Kidney capillary endothelial cell (primary cell): ENCODE measurements around the gene HOXC10.

Experiments used
- DNase-seq: peaks from one replicate; pipeline ENCODE4 v3.0.0-alpha.2; 2018; ENCODE audit warnings: low spot score

HOXC10 gene

DNA sequence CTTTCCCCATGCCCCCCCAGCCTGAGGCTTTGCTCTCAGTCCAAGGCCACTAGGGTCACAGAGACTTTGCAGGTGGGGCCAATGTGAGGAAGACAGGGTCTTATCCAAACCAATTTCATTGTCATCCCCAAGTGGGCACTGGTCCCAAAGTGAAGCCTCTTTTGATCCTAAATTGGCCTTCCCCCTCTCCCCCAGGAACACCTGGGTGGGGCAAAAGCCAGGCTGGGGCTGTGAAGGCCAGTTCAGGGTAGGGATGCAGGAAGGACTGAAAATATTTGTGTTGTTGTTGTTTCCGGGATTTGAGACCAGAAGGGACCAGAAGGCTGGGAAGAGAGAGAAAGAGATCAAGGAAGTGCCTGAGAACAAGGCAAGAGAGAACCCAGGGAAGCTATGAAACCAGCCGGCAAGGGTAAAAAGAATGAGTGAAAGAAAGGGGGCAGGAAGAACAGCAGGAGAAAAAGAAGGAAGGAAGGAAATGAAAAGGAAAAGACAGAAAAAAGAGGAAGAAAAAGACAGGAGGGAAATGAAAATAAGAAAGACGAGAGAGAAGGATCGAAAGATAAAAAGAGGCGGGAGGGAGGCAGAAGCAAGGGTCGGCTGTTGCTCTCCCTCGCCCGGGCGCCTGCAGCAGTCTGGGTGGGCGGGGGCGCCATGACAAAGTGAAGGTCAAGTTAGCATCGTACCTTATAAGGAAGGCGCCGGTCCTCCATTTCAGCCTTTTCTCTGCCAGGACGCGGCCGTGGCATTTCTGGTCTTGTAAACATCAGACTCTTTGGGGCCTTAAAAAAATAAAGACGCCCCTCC lies 19.5 kb upstream of the HOXC10 start:
- DNase-seq: no peak

GRCh38 chr12:53966085-53966384 lies 18.9 kb upstream of the HOXC10 start:
- DNase-seq: no peak

DNA sequence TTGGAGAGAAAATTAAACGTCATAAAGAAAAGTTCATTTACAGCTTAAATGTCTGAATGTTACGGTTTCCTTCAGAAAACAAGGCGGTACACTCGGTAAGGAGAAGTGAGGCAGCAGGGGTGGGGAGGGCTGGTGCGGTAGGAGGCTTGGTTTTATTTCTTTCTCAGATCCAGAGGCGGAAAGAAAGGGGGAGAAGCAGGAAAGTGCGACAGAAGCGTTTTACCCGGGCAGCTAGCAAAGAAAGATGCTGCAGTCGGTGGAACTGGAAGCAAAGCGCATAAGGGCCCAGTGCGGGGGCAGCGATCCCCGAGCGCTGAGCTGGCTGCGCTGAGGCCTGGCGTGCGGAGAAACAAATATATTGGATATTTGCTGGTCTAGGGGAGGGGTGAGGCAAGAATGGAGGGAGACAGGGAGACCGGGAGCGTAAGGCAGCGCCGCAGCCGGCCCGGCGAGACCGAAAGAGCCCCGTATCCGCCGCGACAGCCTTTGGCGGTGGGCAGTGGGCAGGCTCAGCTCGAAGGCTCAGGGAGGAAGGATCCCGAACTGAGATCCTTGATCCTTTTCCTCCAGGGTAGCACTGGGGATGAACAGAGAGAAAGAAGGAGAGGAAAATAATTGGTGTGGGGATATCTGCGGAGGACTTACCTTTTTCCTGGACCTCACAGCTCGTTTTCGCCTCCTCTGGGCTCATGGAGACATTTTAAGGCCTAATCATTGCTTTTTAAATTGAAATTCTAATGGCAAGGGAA lies 18.4 kb upstream of the HOXC10 start:
- no peak for DNase-seq

DNA sequence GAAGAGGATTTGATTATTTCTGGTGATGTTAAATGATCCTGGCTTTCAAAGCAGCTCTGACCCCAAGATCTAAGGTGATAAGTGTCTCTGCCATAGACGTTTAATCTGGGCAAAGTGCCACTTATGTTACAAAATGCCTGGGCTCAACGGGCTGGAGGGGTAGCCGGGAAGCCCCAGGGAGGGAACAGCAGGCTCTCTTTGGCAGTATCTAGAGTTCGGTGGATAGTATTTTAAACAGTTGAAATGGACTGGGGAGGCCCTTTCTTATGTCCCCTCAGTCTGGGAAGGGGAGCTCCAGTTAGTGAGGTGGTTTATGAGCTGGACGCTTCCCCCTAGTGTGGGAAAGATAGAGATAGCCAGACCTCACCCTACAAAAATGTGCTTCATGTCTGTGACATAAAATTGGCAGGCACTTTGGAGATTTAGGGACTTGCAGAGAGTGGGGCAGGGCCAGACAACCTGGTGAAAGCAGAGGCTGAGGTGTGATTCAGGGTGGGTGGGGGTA lies 17.5 kb upstream of the HOXC10 start:
- DNase-seq: no peak

DNA sequence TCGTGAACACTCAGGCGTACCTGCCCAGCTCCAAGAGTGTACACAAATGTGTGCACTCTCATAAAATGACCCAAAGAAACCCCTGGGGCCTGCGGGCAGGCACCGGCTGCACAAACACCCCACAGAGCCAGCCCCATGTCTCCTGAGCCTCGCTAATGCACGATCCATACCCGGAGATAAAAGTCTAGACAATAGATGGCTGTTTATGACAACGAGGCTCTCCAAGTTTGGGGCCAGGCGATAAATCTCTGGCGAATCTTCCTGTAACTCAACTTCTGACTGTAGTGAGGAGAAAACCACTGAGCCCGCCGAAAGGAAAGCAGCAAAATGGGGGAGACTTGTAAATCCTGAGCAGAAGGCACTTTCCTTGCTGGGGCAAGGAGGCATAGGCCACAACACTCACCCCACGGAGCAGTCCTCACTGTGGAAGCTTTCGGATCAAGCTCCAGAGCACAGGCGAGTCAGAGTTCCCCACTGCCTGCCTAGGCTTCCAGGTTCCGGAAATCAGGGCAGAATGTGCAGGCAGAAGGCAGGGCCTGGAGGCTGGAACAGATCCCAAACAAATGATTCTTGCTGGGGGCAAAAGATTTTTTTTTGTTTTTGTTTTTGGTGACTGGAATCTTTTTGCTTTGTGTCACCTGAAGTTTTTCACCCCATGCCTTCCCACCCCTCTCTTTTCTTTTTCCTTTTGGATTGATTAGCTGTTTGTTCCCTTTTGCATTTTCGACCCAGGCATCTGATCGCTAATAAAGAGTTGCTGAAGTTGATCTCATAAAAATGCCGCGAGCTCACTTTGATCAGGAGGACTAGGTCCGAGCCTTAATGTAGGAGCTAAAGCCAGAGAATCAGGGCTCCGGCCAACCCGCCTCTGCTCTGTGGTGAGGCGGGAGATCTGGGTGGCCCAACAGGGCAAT lies 16.5 kb upstream of the HOXC10 start:
- DNase-seq: no peak

- no peak for DNase-seq
These were observed 15.2 kb upstream of the HOXC10 start for GRCh38 chr12:53969588-53970259.

DNA sequence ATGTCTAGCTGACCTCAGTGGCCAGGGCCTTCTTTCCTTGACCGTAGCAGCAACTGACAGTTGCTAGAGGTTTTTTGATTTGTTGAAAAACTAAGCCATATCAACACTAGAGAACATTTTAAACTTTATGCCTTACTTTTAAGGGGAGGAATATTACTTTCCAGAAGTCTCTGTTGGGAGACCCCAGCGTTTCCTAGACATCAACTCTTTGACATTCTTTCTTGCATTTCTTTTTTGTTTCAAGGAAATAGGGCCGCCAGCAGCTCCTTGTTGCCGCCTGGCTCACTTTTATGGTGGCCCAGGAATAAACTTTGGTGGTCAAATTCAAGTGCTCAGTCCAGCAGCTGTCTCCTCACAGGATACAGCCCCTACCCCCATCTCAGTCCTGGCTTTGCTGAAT lies 14.5 kb upstream of the HOXC10 start:
- DNase-seq: no peak

DNA sequence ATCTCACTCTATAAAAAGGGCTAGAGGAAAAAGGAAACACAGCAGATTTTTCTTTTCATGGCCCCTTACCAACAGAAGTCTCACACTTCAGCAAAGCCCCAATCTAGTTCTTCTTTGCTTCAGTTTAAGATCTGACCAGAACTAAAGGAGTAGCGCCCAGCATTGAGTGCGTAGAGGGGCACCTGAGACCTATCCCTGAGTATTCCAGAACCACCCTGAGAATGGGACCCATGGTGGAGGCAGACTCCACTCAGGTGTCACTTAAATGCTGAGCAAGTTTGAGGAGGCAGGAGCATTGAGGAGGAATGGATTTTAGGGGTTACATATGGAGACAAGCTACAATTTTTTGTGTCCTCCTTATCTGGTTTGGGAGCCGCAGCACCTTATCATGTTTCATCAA lies 13.8 kb upstream of the HOXC10 start:
- no peak for DNase-seq

GRCh38 chr12:53971686-53972085 lies 13.3 kb upstream of the HOXC10 start:
- DNase-seq: no peak

DNA sequence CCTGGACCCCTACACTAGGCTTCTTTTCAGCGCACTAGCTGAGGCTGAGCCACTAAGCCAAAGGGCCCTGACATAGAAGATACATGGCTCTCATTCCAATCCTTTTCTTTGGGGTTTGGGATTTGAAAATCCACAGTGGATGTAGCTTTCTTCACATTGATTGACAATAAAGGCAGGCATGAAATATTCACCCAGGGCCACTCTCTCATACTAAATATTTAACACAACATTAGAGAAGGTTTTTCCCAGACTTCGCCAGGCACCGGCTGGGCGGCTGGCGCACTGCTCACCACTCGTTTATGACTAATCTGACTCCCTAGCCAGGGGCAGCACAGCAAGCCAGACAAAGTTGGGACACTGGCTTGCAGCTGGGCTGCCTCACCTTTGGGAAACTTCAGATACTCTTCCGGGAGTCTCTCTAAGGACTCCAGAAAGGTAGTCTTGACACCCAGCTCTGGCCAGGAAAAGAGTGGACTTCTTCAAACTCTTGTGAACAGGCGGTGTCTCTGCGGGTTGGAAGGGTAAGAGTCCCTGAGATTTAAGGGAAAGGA lies 12.7 kb upstream of the HOXC10 start:
- no peak for DNase-seq

GRCh38 chr12:53972722-53973235 lies 12.2 kb upstream of the HOXC10 start, which contains the start of gene HOXC11:
HOXC11 (plus strand) TSS chr12:53973126; CDS start chr12:53973242, 116 bp downstream.
- no peak for DNase-seq

- DNase-seq: no peak
These were observed 11.5 kb upstream of the HOXC10 start for GRCh38 chr12:53973236-53974042.

- no peak for DNase-seq
These were observed 10.6 kb upstream of the HOXC10 start, which contains the start of gene HOTAIR for GRCh38 chr12:53974084-53975063. HOTAIR (minus strand) TSS chr12:53974954.

DNA sequence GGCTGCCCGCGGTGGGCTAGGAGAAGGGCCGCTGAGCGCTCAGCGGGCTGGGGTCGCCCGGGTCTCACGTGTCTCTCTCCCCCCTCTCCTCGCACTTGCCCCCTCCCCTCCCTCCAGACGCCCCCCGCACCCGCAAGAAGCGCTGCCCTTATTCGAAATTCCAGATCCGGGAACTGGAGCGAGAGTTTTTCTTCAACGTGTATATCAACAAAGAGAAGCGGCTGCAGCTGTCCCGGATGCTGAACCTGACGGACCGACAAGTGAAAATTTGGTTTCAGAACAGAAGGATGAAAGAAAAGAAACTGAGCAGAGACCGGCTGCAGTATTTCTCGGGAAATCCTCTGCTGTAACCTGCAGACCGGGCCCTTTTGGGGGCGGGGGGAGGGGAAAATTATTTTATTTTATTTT lies 9.9 kb upstream of the HOXC10 start:
- DNase-seq: no peak

DNA sequence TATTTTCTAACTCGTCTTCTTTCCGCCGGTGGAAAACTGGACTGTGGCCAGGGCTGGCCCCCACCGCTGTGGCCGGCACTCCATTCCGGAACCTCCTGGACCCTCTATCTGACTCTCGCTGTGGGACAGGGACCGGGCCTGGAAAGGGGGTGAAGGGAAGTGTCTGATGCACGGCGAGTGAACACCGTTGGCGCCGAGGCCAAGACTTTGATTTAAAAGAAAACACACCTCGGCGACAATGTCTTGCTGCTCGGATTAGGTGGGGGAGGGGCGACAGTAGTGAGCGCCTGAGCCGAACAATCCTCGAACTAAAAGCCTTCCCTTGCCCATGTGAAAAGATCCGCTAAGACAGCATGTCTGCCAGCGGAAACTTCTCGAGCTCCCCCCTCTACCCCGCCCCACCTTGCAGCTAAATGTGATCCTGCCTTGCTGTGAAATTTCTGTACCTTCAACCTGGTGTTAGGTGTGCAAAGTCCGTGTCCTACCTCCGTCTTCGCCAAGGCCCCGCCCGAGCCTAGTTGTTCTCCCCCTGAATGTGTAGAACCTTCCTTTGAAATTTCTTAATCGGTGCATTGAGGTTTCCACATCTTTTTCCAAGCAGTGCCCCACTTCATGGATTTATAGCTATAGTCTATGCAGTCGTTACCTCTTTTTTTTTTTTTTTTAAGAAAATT lies 9.3 kb upstream of the HOXC10 start:
- DNase-seq: no peak

- no peak for DNase-seq
These were observed 8.6 kb upstream of the HOXC10 start for GRCh38 chr12:53976172-53976822.

- DNase-seq: no peak
These were observed 7.9 kb upstream of the HOXC10 start for GRCh38 chr12:53976823-53977595.
